Esophagus squamous epithelium (tissue), 5 donors: Measurements from ENCODE around the gene DCPS. TPM values are rescaled to one million over a fixed set of nuclear protein-coding genes. Genes with fewer than 3 reads are reported as not detected.
"Not testable (repeated sequence)": the region's sequence is repeated elsewhere in the genome, so short reads cannot be mapped to it uniquely, and the experiment has no call there.

ENCODE experiments used
- DNase-seq: peaks from one replicate; lab custom pipeline; 2025; lab: John Stamatoyannopoulos, UW
- H3K27ac ChIP-seq, 4 donors: fragments of 200-600 bp; sonication (generic); one replicate each; pipeline ENCODE4 v1.5.1; 2016 to 2019; ENCODE audit warnings: mild to moderate bottlenecking in 1 of 4
- H3K27me3 ChIP-seq, 4 donors: fragments of 200-600 bp; sonication (generic); 1 replicate in 3 of 4; 2 replicates in 1 of 4; pipeline versions ENCODE4 v1.5.1 to v1.6.0; 2017 to 2021; ENCODE audit warnings: antibody characterized with exemption in 1 of 4
- H3K36me3 ChIP-seq, 3 donors: fragments of 200-600 bp; sonication (generic); one replicate each; pipeline ENCODE4 v1.5.1; 2016 to 2019
- H3K4me1 ChIP-seq, 3 donors: fragments of 200-600 bp; sonication (generic); one replicate each; pipeline ENCODE4 v1.5.1; 2017 to 2019
- H3K4me3 ChIP-seq, 4 donors: fragments of 200-600 bp; sonication (generic); 1 replicate in 3 of 4; 2 replicates in 1 of 4; pipeline ENCODE4 v1.5.1; 2016 to 2019; ENCODE audit warnings: mild to moderate bottlenecking in 2 of 4, moderate library complexity in 1 of 4
- H3K9me3 ChIP-seq, 3 donors: fragments of 200-600 bp; sonication (generic); one replicate each; pipeline ENCODE4 v1.5.1; 2016 to 2019
- POLR2A ChIP-seq, 4 donors: fragments of 450-650 bp; IDR thresholded peaks; one replicate each; pipeline ENCODE4 v1.6.1; 2017; ENCODE audit warnings: antibody characterized with exemption in 4 of 4, mild to moderate bottlenecking in 4 of 4, moderate library complexity in 3 of 4
- WGBS, 2 donors: methylation state at CpG; one replicate each; pipeline ENCODE4 v1.1.5; 2018; 5-methylcytosine and 5-hydroxymethylcytosine counted together
- intact Hi-C: fragments of 100-400 bp; cut with DNase I; formaldehyde crosslinking; loops from one replicate; pipeline ENCODE4 v1.15.0; 2022
- small RNA-seq, 4 donors: library from RNA; depleted of rRNA; stranded (forward); fragments of <200 nt; gene quantifications; one replicate each; pipeline ENCODE3, GENCODE V24; 2016
- total RNA-seq, 4 donors: library from RNA; depleted of rRNA; stranded (reverse); fragments of >200 nt; gene quantifications; one replicate each; pipeline ENCODE4 v1.1.0, GENCODE V29; 2016
- TF ChIP-seq, protein P1 (sequence below), 6 experiments: fragments of 450-650 bp in 4 of 6; fragments of 200-600 bp in 2 of 6; sonication (generic) in 2 of 6; IDR thresholded peaks; one replicate each; pipeline ENCODE4 v1.5.1; 2016 to 2019; ENCODE audit warnings: antibody characterized with exemption in 6 of 6, mild to moderate bottlenecking in 4 of 6, moderate library complexity in 4 of 6
- donor health status: DM: yes; HTN: yes; CAD: no.

DCPS gene
- total RNA-seq, 4 donors from 2014 or later = 12.0 to 25.7 (median 14.9) TPM

DNA sequence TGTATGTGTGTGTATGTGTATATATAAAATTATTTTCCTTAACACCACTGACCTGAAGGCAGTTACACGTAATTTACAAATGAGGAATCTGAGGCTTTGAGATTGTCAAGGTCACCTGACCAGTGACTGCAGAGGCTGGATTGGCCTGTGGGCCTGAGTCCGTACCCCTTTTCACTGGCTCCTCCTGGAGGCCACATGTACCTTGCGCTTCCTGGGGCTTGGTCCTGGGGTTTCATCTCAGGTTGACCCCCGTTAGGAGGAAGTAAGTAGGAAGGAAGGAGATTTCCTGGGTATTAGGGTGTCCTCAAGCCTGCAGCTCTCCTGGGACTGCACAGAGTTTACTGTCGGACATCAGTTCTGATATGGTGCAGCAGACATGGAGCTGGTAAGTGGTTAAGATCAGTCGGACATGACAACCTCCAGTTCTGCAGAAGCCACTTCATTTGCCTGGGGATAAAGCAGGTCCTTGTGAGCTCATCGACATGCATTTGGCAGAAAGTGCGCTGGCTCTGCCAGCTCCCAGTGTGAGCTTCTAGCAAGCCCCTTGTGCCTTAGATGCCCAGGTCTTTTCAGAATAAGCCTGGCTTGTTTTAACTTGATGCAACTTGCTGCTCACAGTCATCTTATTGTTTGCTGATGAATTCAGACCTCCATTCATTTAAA lies 88.2 kb downstream of the DCPS start:
- TF ChIP-seq, protein P1, sequence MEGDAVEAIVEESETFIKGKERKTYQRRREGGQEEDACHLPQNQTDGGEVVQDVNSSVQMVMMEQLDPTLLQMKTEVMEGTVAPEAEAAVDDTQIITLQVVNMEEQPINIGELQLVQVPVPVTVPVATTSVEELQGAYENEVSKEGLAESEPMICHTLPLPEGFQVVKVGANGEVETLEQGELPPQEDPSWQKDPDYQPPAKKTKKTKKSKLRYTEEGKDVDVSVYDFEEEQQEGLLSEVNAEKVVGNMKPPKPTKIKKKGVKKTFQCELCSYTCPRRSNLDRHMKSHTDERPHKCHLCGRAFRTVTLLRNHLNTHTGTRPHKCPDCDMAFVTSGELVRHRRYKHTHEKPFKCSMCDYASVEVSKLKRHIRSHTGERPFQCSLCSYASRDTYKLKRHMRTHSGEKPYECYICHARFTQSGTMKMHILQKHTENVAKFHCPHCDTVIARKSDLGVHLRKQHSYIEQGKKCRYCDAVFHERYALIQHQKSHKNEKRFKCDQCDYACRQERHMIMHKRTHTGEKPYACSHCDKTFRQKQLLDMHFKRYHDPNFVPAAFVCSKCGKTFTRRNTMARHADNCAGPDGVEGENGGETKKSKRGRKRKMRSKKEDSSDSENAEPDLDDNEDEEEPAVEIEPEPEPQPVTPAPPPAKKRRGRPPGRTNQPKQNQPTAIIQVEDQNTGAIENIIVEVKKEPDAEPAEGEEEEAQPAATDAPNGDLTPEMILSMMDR (IDR thresholded peaks at IDR 0.05) = no peak
- no peak for TF ChIP-seq POLR2A (IDR thresholded peaks at IDR 0.05)
- WGBS, 2 donors = 39 to 45% methylated on average over 6 to 8 of the region's 8 CpGs
- H3K4me1 ChIP-seq = peaks cover 16 to 63% (median 37%) of the 10 kb centered on the region in 3 donors
- no peaks in the 10 kb centered on the region for H3K36me3 ChIP-seq
- DNase-seq = no peak
- no peak overlapping the region for H3K4me3 ChIP-seq
- no peaks in the 10 kb centered on the region for H3K9me3 ChIP-seq
- intact Hi-C loops = no loop called here
- no peaks in the 10 kb centered on the region for H3K27me3 ChIP-seq
- H3K27ac ChIP-seq = peak overlapping the region in 2 of 4 donors; percentile 11 to 30

DNA sequence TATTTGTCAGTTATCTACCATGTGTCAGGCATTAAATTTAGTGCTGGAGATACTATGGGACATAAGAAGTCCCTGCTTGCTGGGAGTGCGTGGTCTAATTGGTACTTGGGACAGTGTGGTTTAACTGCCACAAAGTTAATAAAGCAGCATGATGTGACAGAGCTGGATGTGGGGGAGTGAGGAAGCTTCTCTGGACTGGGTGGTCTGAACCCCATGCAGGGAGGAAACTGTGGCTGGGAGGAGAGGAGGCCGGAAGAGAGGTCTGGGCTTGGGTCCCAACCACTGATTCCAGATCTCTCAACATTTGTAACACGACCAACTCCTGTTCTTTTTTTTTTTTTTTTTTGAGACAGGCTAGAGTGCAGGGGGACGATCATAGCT lies 88.8 kb downstream of the DCPS start:
- Histone ChIP-seq H3K36me3 (no peaks in the 10 kb centered on the region), H3K9me3 (no peaks in the 10 kb centered on the region), H3K27ac (peak overlapping the region in 2 of 4 donors; percentile 19 to 30), H3K4me1 (peaks cover 16 to 62% (median 33%) of the 10 kb centered on the region in 3 donors), H3K4me3 (no peak overlapping the region), H3K27me3 (no peaks in the 10 kb centered on the region)
- TF ChIP-seq POLR2A (IDR thresholded peaks at IDR 0.05) = no peak
- TF ChIP-seq, protein P1 (IDR thresholded peaks at IDR 0.05) = no peak
- intact Hi-C loops = no loop called here
- WGBS, 2 donors = 28 to 49% methylated on average over 4 of the region's 4 CpGs
- DNase-seq = no peak

DNA sequence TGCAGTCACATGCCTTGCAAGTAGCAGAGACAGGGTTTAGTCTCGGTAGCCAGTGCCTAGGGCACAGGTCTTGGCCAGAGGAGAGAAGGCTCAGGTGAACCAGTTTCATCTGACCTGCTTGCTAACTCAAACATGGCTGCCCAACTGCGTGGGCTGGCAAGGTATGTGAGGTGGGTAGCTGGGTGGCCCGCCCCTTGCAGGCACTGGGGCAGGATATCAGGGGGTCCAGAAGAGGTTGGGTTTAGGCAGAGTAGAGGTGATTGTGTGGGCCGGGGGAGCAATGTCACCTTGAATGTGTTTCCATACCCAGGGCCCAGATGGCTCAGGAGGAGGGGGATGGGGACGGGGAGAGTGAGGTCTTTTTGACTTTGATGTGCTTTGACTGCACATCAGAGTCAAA lies 89.3 kb downstream of the DCPS start:
- H3K9me3 ChIP-seq = no peaks in the 10 kb centered on the region
- H3K4me3 ChIP-seq = no peak overlapping the region
- WGBS, 2 donors = 74 to 78% methylated on average over 5 of the region's 5 CpGs
- TF ChIP-seq POLR2A (IDR thresholded peaks at IDR 0.05) = no peak
- TF ChIP-seq, protein P1 (IDR thresholded peaks at IDR 0.05) = no peak
- no peak for DNase-seq
- H3K27me3 ChIP-seq = no peaks in the 10 kb centered on the region
- H3K36me3 ChIP-seq = no peaks in the 10 kb centered on the region
- H3K4me1 ChIP-seq = peaks cover 16 to 57% (median 29%) of the 10 kb centered on the region in 3 donors
- intact Hi-C loops = no loop called here
- H3K27ac ChIP-seq = peak overlapping the region in 3 of 4 donors; percentile 14 to 30 (median 19)

DNA sequence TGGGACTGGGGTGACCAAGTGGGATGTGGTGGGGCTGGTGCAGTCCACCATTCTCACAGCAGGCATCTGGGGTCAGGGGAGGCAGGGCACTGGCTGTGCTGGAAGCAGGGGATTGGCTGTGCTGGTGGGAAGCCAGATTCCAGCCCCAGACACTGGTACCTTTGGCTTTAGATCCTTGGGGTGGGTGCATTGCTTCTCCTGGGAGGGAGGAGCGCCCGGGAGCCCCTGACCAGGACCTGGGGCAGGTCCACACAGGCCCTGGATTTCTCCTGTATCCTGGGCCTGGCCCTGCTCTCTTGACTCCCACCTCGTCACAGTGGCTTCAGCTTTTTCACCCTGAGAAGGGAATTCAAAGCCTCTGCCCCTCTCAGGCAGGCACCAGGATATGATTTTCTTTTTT lies 90.2 kb downstream of the DCPS start:
- Histone ChIP-seq H3K4me3 (no peak overlapping the region), H3K27ac (peak overlapping the region in 3 of 4 donors; percentile 2 to 51 (median 25)), H3K27me3 (no peaks in the 10 kb centered on the region), H3K36me3 (no peaks in the 10 kb centered on the region), H3K9me3 (no peaks in the 10 kb centered on the region), H3K4me1 (peaks cover 16 to 54% (median 26%) of the 10 kb centered on the region in 3 donors)
- DNase-seq = no peak
- TF ChIP-seq, protein P1 (IDR thresholded peaks at IDR 0.05) = no peak
- TF ChIP-seq POLR2A (IDR thresholded peaks at IDR 0.05) = no peak
- intact Hi-C loops = no loop called here
- 52 to 64% methylated on average over 1 to 3 of the region's 3 CpGs for WGBS, 2 donors

DNA sequence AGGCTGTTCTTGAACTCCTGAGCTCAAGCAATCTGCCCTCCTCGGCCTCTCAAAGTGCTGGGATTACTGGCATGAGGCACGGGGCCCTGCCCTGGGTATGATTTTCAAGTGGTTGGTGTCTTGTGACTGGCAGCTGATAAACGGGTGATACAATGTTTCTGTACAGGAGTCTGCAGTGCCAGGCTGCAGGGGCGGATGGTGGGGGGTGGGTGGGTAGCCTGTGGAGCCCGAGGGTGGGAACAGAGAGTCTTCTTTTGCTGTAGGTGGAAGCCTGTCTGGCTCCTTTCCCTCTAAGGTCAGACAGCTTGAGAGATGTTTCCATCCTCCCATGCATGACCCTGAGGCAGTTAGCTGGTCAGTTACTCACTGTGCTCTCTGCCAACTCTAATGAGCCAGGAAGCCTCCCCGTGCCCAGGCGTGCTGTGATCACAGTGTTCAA lies 90.8 kb downstream of the DCPS start:
- H3K9me3 ChIP-seq, H3K4me3 ChIP-seq, H3K36me3 ChIP-seq, DNase-seq, H3K27me3 ChIP-seq, intact Hi-C loops: not testable (repeated sequence)
- peaks cover 16 to 54% (median 26%) of the 10 kb centered on the region in 3 donors for H3K4me1 ChIP-seq
- H3K27ac ChIP-seq = peak overlapping the region in 3 of 4 donors; percentile 2 to 42 (median 25)
- 56 to 60% methylated on average over 1 to 3 of the region's 7 CpGs for WGBS, 2 donors

Small RNA genes lying within 50 kb of the gene (small RNA-seq; reads per million reads assigned to genes)
- 0 reads per million in 4 donors for gene AP001318.3

Other genes with a start within 250 kb of the DCPS start
- 1 to 10 TPM; 2.5 to 5.5 (median 3.4) TPM for gene CDON, start 241.2 kb upstream of the DCPS start, total RNA-seq
- 10 to 100 TPM; 11.7 to 28.6 (median 18.4) TPM for gene RPUSD4, start 92.4 kb upstream of the DCPS start, total RNA-seq
- gene FAM118B, start 92.3 kb upstream of the DCPS start, total RNA-seq = 10 to 100 TPM in 3 of 4 donors, 1 to 10 TPM in 1; 6.5 to 18.5 (median 13.6) TPM
- gene SRPRA, start 35.2 kb upstream of the DCPS start, total RNA-seq = 10 to 100 TPM; 60.2 to 82.0 (median 67.8) TPM
- gene FOXRED1, start 34.9 kb upstream of the DCPS start, total RNA-seq = 10 to 100 TPM in 3 of 4 donors, 1 to 10 TPM in 1; 7.5 to 31.4 (median 17.4) TPM
- gene TIRAP, start 21.0 kb upstream of the DCPS start, total RNA-seq = 1 to 10 TPM; 3.9 to 8.8 (median 7.3) TPM
- 100 to 1,000 TPM in 1 of 4 donors, 10 to 100 TPM in 3; 31.0 to 110 (median 51.2) TPM for gene ST3GAL4, start 51.6 kb downstream of the DCPS start, total RNA-seq